Neural progenitor cell (in vitro differentiated cells): ENCODE data around the gene C6orf47. TPM values are rescaled to one million over a fixed set of nuclear protein-coding genes. Genes with fewer than 3 reads are reported as not detected.
A peak's percentile ranks its signal among the peaks of the same experiment; 100 is the strongest.

Source experiments
- DNase-seq: peaks from one replicate; pipeline ENCODE4 v3.0.0-alpha.2; 2016; ENCODE audit warnings: low spot score
- H2AFZ ChIP-seq: fragments of 200-600 bp; sonication (generic); replicated peaks from 2 replicates; pipeline ENCODE4 v1.6.1; 2016; ENCODE audit warnings: antibody characterized with exemption
- H3F3A ChIP-seq: fragments of 200-600 bp; sonication (generic); 2 replicates; pipeline ENCODE4 v1.6.1; 2016; ENCODE audit warnings: antibody characterized with exemption, low read depth
- H3K27ac ChIP-seq: fragments of 200-600 bp; sonication (generic); 2 replicates; pipeline ENCODE4 v1.5.1; 2016; ENCODE audit warnings: mild to moderate bottlenecking
- H3K27me3 ChIP-seq: fragments of 200-600 bp; sonication (generic); 2 replicates; pipeline ENCODE4 v1.6.1; 2016; ENCODE audit warnings: mild to moderate bottlenecking, moderate library complexity
- H3K36me3 ChIP-seq: fragments of 200-600 bp; sonication (generic); 2 replicates; pipeline ENCODE4 v1.5.1; 2016
- H3K4me1 ChIP-seq: fragments of 200-600 bp; sonication (generic); 2 replicates; pipeline ENCODE4 v1.6.1; 2016; ENCODE audit warnings: mixed run types
- H3K4me2 ChIP-seq: fragments of 200-600 bp; sonication (generic); 2 replicates; pipeline ENCODE4 v1.6.1; 2016
- H3K4me3 ChIP-seq: fragments of 200-600 bp; sonication (generic); 2 replicates; pipeline ENCODE4 v1.5.1; 2016
- H3K79me2 ChIP-seq: fragments of 200-600 bp; sonication (generic); 2 replicates; pipeline ENCODE4 v1.6.1; 2016; ENCODE audit warnings: low read depth
- H3K9ac ChIP-seq: fragments of 200-600 bp; sonication (generic); 2 replicates; pipeline ENCODE4 v1.6.1; 2016
- H3K9me3 ChIP-seq: fragments of 200-600 bp; sonication (generic); 2 replicates; pipeline ENCODE4 v1.5.1; 2016; ENCODE audit warnings: low read depth
- H4K20me1 ChIP-seq: fragments of 200-600 bp; sonication (generic); 2 replicates; pipeline ENCODE4 v1.6.1; 2016; ENCODE audit warnings: low read depth
- H3K27ac Mint-ChIP-seq: 3 replicates; pipeline ENCODE4 v1.8.0; 2021; ENCODE audit warnings: mixed read lengths
- H3K27me3 Mint-ChIP-seq: 2 replicates; pipeline ENCODE4 v1.8.0; 2022; ENCODE audit warnings: low read depth, mild to moderate bottlenecking, inconsistent platforms, moderate library complexity, mixed read lengths; ENCODE audit not compliant: insufficient read depth
- H3K36me3 Mint-ChIP-seq: 3 replicates; pipeline ENCODE4 v1.8.0; 2021; ENCODE audit warnings: mixed read lengths
- H3K4me1 Mint-ChIP-seq: 3 replicates; pipeline ENCODE4 v1.8.0; 2021; ENCODE audit warnings: mixed read lengths
- H3K4me3 Mint-ChIP-seq: 3 replicates; pipeline ENCODE4 v1.8.0; 2021; ENCODE audit warnings: mild to moderate bottlenecking, moderate library complexity, mixed read lengths
- H3K9me3 Mint-ChIP-seq: 3 replicates; pipeline ENCODE4 v1.8.0; 2020; ENCODE audit warnings: mixed read lengths
- EZH2 ChIP-seq: fragments of 200-600 bp; sonication (generic); IDR thresholded peaks from 2 replicates; pipeline ENCODE4 v1.6.1; 2017; ENCODE audit warnings: antibody characterized with exemption, mild to moderate bottlenecking, moderate library complexity
- EZH2phosphoT487 ChIP-seq: fragments of 200-600 bp; sonication (generic); IDR thresholded peaks from 2 replicates; pipeline ENCODE4 v1.6.1; 2017; ENCODE audit warnings: antibody characterized with exemption
- total RNA-seq: library from RNA; depleted of rRNA; stranded (reverse); fragments of >200 nt; gene quantifications from 2 replicates; pipeline ENCODE4 v1.2.3, GENCODE V29; 2015; ENCODE audit warnings: low replicate concordance
- TF ChIP-seq, protein P1 (sequence below): fragments of 200-600 bp; sonication (generic); IDR thresholded peaks from 2 replicates; pipeline ENCODE4 v1.5.1; 2017; ENCODE audit warnings: antibody characterized with exemption, mild to moderate bottlenecking

Gene C6orf47
- total RNA-seq, 1 donor from 2014 or later: 14.6 TPM

DNA sequence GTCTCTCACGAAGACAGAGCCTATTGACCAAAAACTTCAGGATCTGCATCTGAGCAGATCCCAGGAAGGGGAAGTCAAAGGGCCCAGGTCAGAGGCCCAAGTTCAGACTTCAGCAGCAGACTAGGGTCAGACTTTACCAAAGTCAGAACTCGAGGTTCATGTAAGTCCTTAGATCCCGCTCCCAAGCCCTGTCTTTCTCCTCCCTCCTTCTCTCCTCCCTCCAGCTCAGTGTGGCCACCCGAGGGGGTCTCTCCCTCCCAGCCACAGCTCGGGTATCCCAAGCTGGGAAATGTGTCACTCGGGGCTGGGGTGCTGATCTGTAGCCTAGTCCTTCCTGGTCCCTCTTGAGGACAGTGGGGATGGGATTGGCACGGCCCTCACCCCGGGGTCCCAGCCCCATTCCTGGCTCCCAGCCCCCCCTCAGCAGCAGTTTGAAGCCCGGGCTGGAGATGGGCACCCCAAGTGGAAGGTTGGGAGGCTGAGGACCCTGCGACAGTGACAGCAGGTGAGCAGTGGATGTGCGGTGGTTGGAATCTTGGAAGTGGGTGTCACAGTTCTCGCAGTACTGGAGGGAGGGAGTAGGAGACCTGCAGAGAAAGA, 1.6 kb upstream of the C6orf47 start:
- Mint-ChIP-seq H3K27ac (peak overlapping the region; percentile 34), H3K36me3 (peaks cover 24% of the 10 kb centered on the region), H3K4me3 (peak overlapping the region; percentile 59), H3K9me3 (no peaks in the 10 kb centered on the region), H3K4me1 (peaks cover 68% of the 10 kb centered on the region), H3K27me3 (peaks cover 6% of the 10 kb centered on the region)
- Histone ChIP-seq H3K9ac (no peak overlapping the region), H3K27me3 (no peaks in the 10 kb centered on the region), H3K79me2 (peaks cover 68% of the 10 kb centered on the region), H3K4me1 (peaks cover 31% of the 10 kb centered on the region), H3K4me2 (no peak overlapping the region), H4K20me1 (peaks cover 10% of the 10 kb centered on the region), H3K4me3 (no peak overlapping the region), H3K9me3 (no peaks in the 10 kb centered on the region), H3K27ac (no peak overlapping the region), H3F3A (peaks cover 38% of the 10 kb centered on the region), H3K36me3 (no peaks in the 10 kb centered on the region), H2AFZ (no peak overlapping the region)
- no peak for DNase-seq
- no peak for TF ChIP-seq EZH2phosphoT487
- no peak for TF ChIP-seq EZH2
- TF ChIP-seq, protein P1, sequence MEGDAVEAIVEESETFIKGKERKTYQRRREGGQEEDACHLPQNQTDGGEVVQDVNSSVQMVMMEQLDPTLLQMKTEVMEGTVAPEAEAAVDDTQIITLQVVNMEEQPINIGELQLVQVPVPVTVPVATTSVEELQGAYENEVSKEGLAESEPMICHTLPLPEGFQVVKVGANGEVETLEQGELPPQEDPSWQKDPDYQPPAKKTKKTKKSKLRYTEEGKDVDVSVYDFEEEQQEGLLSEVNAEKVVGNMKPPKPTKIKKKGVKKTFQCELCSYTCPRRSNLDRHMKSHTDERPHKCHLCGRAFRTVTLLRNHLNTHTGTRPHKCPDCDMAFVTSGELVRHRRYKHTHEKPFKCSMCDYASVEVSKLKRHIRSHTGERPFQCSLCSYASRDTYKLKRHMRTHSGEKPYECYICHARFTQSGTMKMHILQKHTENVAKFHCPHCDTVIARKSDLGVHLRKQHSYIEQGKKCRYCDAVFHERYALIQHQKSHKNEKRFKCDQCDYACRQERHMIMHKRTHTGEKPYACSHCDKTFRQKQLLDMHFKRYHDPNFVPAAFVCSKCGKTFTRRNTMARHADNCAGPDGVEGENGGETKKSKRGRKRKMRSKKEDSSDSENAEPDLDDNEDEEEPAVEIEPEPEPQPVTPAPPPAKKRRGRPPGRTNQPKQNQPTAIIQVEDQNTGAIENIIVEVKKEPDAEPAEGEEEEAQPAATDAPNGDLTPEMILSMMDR: no peak

DNA sequence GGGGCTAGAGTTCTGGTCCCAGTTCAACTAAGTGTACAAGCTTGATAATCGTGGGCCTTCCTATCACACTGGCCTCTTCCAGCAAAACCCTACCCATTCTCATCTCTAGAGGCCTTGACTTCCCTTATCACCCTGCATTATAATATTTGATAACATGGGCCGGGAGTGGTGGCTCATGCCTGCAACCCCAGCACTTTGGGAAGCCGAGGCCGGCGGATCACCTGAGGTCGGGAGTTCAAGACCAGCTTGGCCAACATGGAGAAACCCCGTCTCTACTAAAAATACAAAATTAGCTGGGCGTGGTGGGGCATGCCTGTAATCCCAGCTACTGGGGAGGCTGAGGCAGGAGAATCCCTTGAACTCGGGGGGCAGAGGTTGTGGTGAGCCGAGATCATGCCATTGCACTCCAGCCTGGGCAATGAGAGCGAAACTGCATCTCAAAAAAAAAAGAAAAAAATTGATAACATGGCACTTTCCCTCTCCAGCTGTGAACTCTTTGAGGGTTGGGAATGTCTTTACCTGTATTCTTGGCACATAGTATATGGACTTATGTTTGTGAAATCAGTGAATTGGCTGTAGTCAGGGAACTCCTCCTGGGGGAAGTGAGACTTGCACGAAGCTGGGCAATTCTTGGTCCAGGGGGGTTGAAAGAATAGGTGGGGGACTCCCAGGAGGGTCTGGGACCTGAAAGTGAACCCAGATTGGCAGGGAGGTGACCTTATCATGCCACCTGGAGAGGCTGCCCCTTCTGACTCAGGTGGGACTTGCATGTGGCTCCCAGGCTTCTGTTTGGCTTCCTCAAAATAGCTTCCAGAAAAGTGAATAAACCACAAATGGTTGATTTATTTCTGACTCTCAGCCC, 915 bp upstream of the C6orf47 start:
- H3K79me2 ChIP-seq: peaks cover 61% of the 10 kb centered on the region
- Mint-ChIP-seq H3K36me3 (peaks cover 24% of the 10 kb centered on the region), H3K4me1 (peaks cover 64% of the 10 kb centered on the region), H3K4me3 (peak overlapping the region; percentile 92), H3K9me3 (no peaks in the 10 kb centered on the region), H3K27me3 (peaks cover 6% of the 10 kb centered on the region), H3K27ac (peak overlapping the region; percentile 80)
- peak overlapping the region; percentile 97 for H3K4me2 ChIP-seq
- H4K20me1 ChIP-seq: peaks cover 10% of the 10 kb centered on the region
- no peak for DNase-seq
- no peak overlapping the region for H2AFZ ChIP-seq
- H3K4me1 ChIP-seq: peaks cover 31% of the 10 kb centered on the region
- H3K27me3 ChIP-seq: no peaks in the 10 kb centered on the region
- H3K9me3 ChIP-seq: no peaks in the 10 kb centered on the region
- TF ChIP-seq EZH2 (no peak), EZH2phosphoT487 (no peak)
- TF ChIP-seq, protein P1: no peak
- H3K36me3 ChIP-seq: no peaks in the 10 kb centered on the region
- no peak overlapping the region for H3K9ac ChIP-seq
- no peak overlapping the region for H3K27ac ChIP-seq
- H3F3A ChIP-seq: peaks cover 38% of the 10 kb centered on the region
- peak overlapping the region; percentile 73 for H3K4me3 ChIP-seq

DNA sequence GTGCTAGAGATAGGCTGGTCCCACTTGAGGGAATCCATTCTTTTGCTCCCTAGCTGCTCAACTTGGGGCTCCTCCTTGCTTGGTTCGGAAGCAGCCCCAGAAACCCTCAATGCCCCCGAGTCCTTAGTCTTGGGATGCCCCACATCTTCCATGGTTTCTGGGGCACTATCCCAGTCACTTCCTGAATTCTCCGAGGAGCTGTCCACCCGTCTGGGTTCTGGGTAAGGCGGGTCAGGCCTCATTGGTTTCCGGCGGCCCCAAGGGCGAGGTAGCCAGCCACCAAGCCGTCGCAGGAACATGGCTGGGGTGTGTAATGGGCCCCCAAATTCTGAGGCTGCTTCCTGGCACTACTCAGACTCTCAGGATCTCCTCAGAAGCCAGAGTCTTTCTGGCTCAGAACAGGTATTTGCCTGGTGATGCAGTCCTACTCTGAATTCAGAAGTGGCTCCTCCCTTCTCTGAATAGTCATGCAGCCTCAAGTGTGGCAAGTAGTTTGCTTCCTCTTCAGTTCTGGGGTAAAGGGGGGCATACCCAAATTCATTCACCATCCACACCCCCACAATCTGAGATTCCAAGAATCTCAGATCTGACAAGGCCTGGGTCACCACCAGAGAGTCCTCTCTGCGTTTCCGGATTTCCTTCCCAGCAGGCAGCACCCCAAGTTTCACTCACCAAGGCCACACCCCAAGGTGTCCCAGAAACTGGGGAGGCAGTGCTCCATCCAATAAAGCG, 763 bp downstream of the C6orf47 start:
- Mint-ChIP-seq H3K36me3 (peaks cover 29% of the 10 kb centered on the region), H3K4me3 (peak overlapping the region; percentile 92), H3K9me3 (no peaks in the 10 kb centered on the region), H3K4me1 (peaks cover 61% of the 10 kb centered on the region), H3K27ac (peak overlapping the region; percentile 88), H3K27me3 (peaks cover 6% of the 10 kb centered on the region)
- H3K4me2 ChIP-seq: peak overlapping the region; percentile 97
- H3K79me2 ChIP-seq: peaks cover 55% of the 10 kb centered on the region
- DNase-seq: peak; percentile 37
- peaks cover 29% of the 10 kb centered on the region for H3F3A ChIP-seq
- no peaks in the 10 kb centered on the region for H3K27me3 ChIP-seq
- peak overlapping the region; percentile 73 for H3K4me3 ChIP-seq
- no peak for TF ChIP-seq EZH2phosphoT487
- TF ChIP-seq, protein P1: no peak
- no peak for TF ChIP-seq EZH2
- H3K27ac ChIP-seq: peak overlapping the region; percentile 15
- H3K36me3 ChIP-seq: no peaks in the 10 kb centered on the region
- no peaks in the 10 kb centered on the region for H3K9me3 ChIP-seq
- H3K4me1 ChIP-seq: peaks cover 31% of the 10 kb centered on the region
- H3K9ac ChIP-seq: peak overlapping the region; percentile 80
- no peak overlapping the region for H2AFZ ChIP-seq
- H4K20me1 ChIP-seq: peaks cover 10% of the 10 kb centered on the region
